ENCODE data around the gene GAL3ST1. TPM values are rescaled to one million over a fixed set of nuclear protein-coding genes. Genes with fewer than 3 reads are reported as not detected.

Gene GAL3ST1
- polyA plus RNA-seq, 3 donors: not detected

DNA sequence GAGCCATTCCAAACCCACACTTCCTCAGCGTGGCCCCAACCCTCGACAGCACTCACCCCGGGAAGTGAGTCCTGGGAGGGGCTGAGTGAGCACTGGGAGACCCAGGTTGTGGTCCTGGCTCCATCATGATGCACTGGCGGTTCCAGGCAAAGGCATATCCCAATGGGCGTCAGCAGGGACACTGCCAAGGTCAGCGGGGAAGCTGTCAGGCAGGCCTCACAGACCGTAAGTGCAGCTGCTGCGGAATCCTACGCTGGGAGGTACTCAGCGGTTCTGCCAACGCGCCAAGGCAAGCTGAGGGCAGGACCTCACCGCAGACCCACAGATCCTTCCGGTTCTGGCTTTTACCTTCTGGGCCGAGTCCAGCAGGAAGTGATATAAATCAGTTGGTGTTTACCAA is 1.4 kb upstream of the GAL3ST1 start:
- no peak overlapping the region for H3K4me2 ChIP-seq (replicated peaks; ENCODE audit: extremely low read depth, low read length, poor library complexity, severe bottlenecking)
- H3K27ac ChIP-seq (ENCODE audit: low read depth in 1 of 2, low read length in 2 of 2): no peak overlapping the region
- TF ChIP-seq, protein P1, sequence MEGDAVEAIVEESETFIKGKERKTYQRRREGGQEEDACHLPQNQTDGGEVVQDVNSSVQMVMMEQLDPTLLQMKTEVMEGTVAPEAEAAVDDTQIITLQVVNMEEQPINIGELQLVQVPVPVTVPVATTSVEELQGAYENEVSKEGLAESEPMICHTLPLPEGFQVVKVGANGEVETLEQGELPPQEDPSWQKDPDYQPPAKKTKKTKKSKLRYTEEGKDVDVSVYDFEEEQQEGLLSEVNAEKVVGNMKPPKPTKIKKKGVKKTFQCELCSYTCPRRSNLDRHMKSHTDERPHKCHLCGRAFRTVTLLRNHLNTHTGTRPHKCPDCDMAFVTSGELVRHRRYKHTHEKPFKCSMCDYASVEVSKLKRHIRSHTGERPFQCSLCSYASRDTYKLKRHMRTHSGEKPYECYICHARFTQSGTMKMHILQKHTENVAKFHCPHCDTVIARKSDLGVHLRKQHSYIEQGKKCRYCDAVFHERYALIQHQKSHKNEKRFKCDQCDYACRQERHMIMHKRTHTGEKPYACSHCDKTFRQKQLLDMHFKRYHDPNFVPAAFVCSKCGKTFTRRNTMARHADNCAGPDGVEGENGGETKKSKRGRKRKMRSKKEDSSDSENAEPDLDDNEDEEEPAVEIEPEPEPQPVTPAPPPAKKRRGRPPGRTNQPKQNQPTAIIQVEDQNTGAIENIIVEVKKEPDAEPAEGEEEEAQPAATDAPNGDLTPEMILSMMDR (IDR thresholded peaks at IDR 0.05): no peak
- no peak overlapping the region for H3K4me3 ChIP-seq (replicated peaks in 1 of 3; ENCODE audit: low read depth in 2 of 3, low read length in 3 of 3)
- 85% methylated on average over 15 of the region's 15 CpGs for WGBS (ENCODE audit: insufficient coverage)
- H2AFZ ChIP-seq (ENCODE audit: insufficient read depth, low read depth, low read length, poor library complexity, severe bottlenecking): no peak overlapping the region
- H3K79me2 ChIP-seq (ENCODE audit: insufficient read depth, low read length): no peaks in the 10 kb centered on the region
- Mint-ChIP-seq H3K9me3 (peaks cover 0 to 2% (median 0%) of the 10 kb centered on the region in 7 donors), H3K36me3 (peaks cover 53 to 60% of the 10 kb centered on the region in 2 donors), H3K27ac (no peak overlapping the region), H3K27me3 (ENCODE audit: low read depth in 3 of 3) (peaks cover 20 to 23% (median 21%) of the 10 kb centered on the region in 3 donors), H3K4me1 (peaks cover 4% of the 10 kb centered on the region), H3K4me3 (no peak overlapping the region)
- H3K4me1 ChIP-seq (ENCODE audit: control insufficient read depth in 1 of 2, insufficient read depth in 2 of 2, low read length in 2 of 2): no peaks in the 10 kb centered on the region
- H4K20me1 ChIP-seq (ENCODE audit: insufficient read depth, low read length): no peaks in the 10 kb centered on the region
- peaks cover 56 to 59% of the 10 kb centered on the region in 2 donors for H3K36me3 ChIP-seq (replicated peaks in 1 of 2; ENCODE audit: control insufficient read depth in 1 of 2, insufficient read depth in 2 of 2, low read length in 2 of 2)
- H3K27me3 ChIP-seq (ENCODE audit: control insufficient read depth in 2 of 2, insufficient read depth in 2 of 2, low read length in 2 of 2): peaks cover 0 to 20% of the 10 kb centered on the region in 2 donors
- intact Hi-C loops (cut with micrococcal nuclease): no loop called here
- H3K9ac ChIP-seq (ENCODE audit: insufficient read depth, low read length, poor library complexity, severe bottlenecking): no peak overlapping the region
- H3K9me3 ChIP-seq (replicated peaks in 1 of 2; ENCODE audit: control insufficient read depth in 1 of 2, insufficient read depth in 1 of 2, low read length in 2 of 2): no peaks in the 10 kb centered on the region
- DNase-seq: no peak

DNA sequence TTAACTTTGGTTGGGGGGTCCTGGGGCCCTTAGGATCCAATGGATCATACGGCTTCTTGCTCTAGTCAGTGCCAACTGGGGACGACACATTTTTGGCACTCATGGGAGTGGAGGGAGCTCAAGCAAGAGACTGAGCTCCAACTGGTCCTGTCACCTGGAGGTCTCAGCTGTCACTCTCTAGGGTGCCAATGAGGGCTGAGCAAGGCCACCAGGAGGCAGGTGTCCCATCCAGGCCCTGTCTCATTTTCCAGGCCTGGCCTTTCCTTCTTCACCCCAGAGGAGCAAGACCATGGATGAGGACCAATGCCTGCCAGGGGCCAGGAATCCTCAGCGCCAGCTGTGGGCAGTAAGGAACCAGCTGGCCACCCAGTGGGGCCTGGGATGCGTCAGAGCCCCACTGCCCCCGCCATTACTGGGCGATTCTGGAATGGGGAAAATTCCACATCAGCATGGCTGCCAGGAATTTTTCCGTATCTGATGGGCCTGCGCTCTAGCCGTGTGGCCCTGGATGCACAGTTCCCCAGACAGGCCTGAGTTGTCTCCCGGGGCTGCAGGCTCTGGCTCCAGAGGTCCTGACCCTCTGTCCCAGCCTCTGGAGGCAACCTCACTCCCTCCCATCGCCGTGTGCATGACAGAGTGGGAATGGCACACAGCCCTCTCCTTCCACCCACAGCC is 669 bp upstream of the GAL3ST1 start:
- H3K9me3 ChIP-seq (replicated peaks in 1 of 2; ENCODE audit: control insufficient read depth in 1 of 2, insufficient read depth in 1 of 2, low read length in 2 of 2): no peaks in the 10 kb centered on the region
- TF ChIP-seq, protein P1 (IDR thresholded peaks at IDR 0.05): no peak
- Mint-ChIP-seq H3K27ac (no peak overlapping the region), H3K27me3 (ENCODE audit: low read depth in 3 of 3) (peaks cover 20 to 24% (median 23%) of the 10 kb centered on the region in 3 donors), H3K4me1 (peaks cover 4% of the 10 kb centered on the region), H3K36me3 (peaks cover 46 to 52% of the 10 kb centered on the region in 2 donors), H3K9me3 (peaks cover 0 to 2% (median 0%) of the 10 kb centered on the region in 7 donors), H3K4me3 (peak overlapping the region in 1 of 2 donors; percentile 73)
- WGBS (ENCODE audit: insufficient coverage): 89% methylated on average over 11 of the region's 12 CpGs
- H3K4me2 ChIP-seq (replicated peaks; ENCODE audit: extremely low read depth, low read length, poor library complexity, severe bottlenecking): no peak overlapping the region
- H3K9ac ChIP-seq (ENCODE audit: insufficient read depth, low read length, poor library complexity, severe bottlenecking): no peak overlapping the region
- H3K4me3 ChIP-seq (replicated peaks in 1 of 3; ENCODE audit: low read depth in 2 of 3, low read length in 3 of 3): no peak overlapping the region
- peaks cover 0 to 20% of the 10 kb centered on the region in 2 donors for H3K27me3 ChIP-seq (ENCODE audit: control insufficient read depth in 2 of 2, insufficient read depth in 2 of 2, low read length in 2 of 2)
- no peak for DNase-seq
- H3K79me2 ChIP-seq (ENCODE audit: insufficient read depth, low read length): no peaks in the 10 kb centered on the region
- H3K4me1 ChIP-seq (ENCODE audit: control insufficient read depth in 1 of 2, insufficient read depth in 2 of 2, low read length in 2 of 2): no peaks in the 10 kb centered on the region
- intact Hi-C loops (cut with micrococcal nuclease): no loop called here
- no peak overlapping the region for H2AFZ ChIP-seq (ENCODE audit: insufficient read depth, low read depth, low read length, poor library complexity, severe bottlenecking)
- no peaks in the 10 kb centered on the region for H4K20me1 ChIP-seq (ENCODE audit: insufficient read depth, low read length)
- no peak overlapping the region for H3K27ac ChIP-seq (ENCODE audit: low read depth in 1 of 2, low read length in 2 of 2)
- H3K36me3 ChIP-seq (replicated peaks in 1 of 2; ENCODE audit: control insufficient read depth in 1 of 2, insufficient read depth in 2 of 2, low read length in 2 of 2): peaks cover 49 to 52% of the 10 kb centered on the region in 2 donors

Measured in CD14-positive monocyte (primary cell).